H7 (cell line): ENCODE results near the gene PHIP. TPM values are rescaled to one million over a fixed set of nuclear protein-coding genes. Genes with fewer than 3 reads are reported as not detected.
A peak's percentile ranks its signal among the peaks of the same experiment; 100 is the strongest.
"Not testable (repeated sequence)": the region's sequence is repeated elsewhere in the genome, so short reads cannot be mapped to it uniquely, and the experiment has no call there.

ENCODE experiments used
- DNase-seq: peaks from one replicate; pipeline ENCODE4 v3.0.0; 2012
- H3K27me3 ChIP-seq: 2 replicates; pipeline ENCODE4 v1.6.0; 2011; ENCODE audit warnings: mild to moderate bottlenecking, low read length; ENCODE audit not compliant: control insufficient read depth, insufficient read depth
- H3K36me3 ChIP-seq: replicated peaks from 2 replicates; pipeline ENCODE4 v1.5.1; 2011; ENCODE audit warnings: low read length; ENCODE audit not compliant: control insufficient read depth, insufficient read depth
- H3K4me3 ChIP-seq: 2 replicates; pipeline ENCODE4 v1.5.1; 2011; ENCODE audit warnings: low read depth, mild to moderate bottlenecking, control low read depth, low read length, moderate library complexity; ENCODE audit not compliant: insufficient read depth
- total RNA-seq: library from RNA; depleted of rRNA; stranded (reverse); fragments of >200 nt; shearing (Covaris generic); gene quantifications from 2 replicates; pipeline ENCODE4 v1.2.3, GENCODE V29; 2014; rRNA removed

The PHIP gene
- total RNA-seq, result 24.4 and 39.5 TPM in 2 replicates

GRCh38 chr6:79078075-79078969 lies at the start of gene PHIP:
PHIP (minus strand) TSS chr6:79078254; CDS start chr6:79078068, 186 bp downstream.
- Histone ChIP-seq H3K27me3 (no peaks in the 10 kb centered on the region), H3K4me3 (peak within 1 kb of the TSS; percentile 89), H3K36me3 (no peaks in the 10 kb centered on the region)
- peak; percentile 83 for DNase-seq

- no peaks in the 10 kb centered on the region for H3K27me3 ChIP-seq
- H3K36me3 ChIP-seq, result no peaks in the 10 kb centered on the region
- peak; percentile 4 for DNase-seq
- no peak overlapping the region for H3K4me3 ChIP-seq
These were observed 49.6 kb upstream of the PHIP start for GRCh38 chr6:79127660-79128059.

GRCh38 chr6:79119217-79119616 lies 41.2 kb upstream of the PHIP start:
- Histone ChIP-seq H3K27me3 (no peaks in the 10 kb centered on the region), H3K4me3 (no peak overlapping the region), H3K36me3 (no peaks in the 10 kb centered on the region)
- DNase-seq, result no peak

GRCh38 chr6:79117752-79118151 lies 39.7 kb upstream of the PHIP start:
- DNase-seq, result no peak
- H3K27me3 ChIP-seq, result no peaks in the 10 kb centered on the region
- H3K36me3 ChIP-seq, result no peaks in the 10 kb centered on the region
- no peak overlapping the region for H3K4me3 ChIP-seq

- Histone ChIP-seq H3K4me3 (no peak overlapping the region), H3K36me3 (no peaks in the 10 kb centered on the region), H3K27me3 (no peaks in the 10 kb centered on the region)
- no peak for DNase-seq
These were observed 37.6 kb upstream of the PHIP start for GRCh38 chr6:79115553-79116182.

- Histone ChIP-seq H3K4me3 (no peak overlapping the region), H3K27me3 (no peaks in the 10 kb centered on the region), H3K36me3 (no peaks in the 10 kb centered on the region)
- DNase-seq, result no peak
These were observed 33.5 kb upstream of the PHIP start for GRCh38 chr6:79111549-79111948.

- H3K4me3 ChIP-seq, result no peak overlapping the region
- no peak for DNase-seq
- H3K36me3 ChIP-seq, result no peaks in the 10 kb centered on the region
- no peaks in the 10 kb centered on the region for H3K27me3 ChIP-seq
These were observed 23.1 kb upstream of the PHIP start for GRCh38 chr6:79101164-79101563.

- Histone ChIP-seq H3K4me3 (no peak overlapping the region), H3K27me3 (no peaks in the 10 kb centered on the region), H3K36me3 (no peaks in the 10 kb centered on the region)
- DNase-seq, result no peak
These were observed 22.2 kb upstream of the PHIP start for GRCh38 chr6:79100304-79100703.

GRCh38 chr6:79094938-79095337 lies 16.9 kb upstream of the PHIP start:
- Histone ChIP-seq H3K27me3 (no peaks in the 10 kb centered on the region), H3K36me3 (no peaks in the 10 kb centered on the region), H3K4me3 (no peak overlapping the region)
- DNase-seq, result no peak

GRCh38 chr6:79091801-79092200 lies 13.7 kb upstream of the PHIP start:
- H3K27me3 ChIP-seq, H3K4me3 ChIP-seq, H3K36me3 ChIP-seq: not testable (repeated sequence)
- peak; percentile 6 for DNase-seq

- DNase-seq, result no peak
- no peaks in the 10 kb centered on the region for H3K27me3 ChIP-seq
These were observed 11.7 kb upstream of the PHIP start for GRCh38 chr6:79089552-79090404.

GRCh38 chr6:79084693-79085092 lies 6.6 kb upstream of the PHIP start:
- DNase-seq, result no peak
- H3K4me3 ChIP-seq, result no peak overlapping the region
- no peaks in the 10 kb centered on the region for H3K36me3 ChIP-seq
- no peaks in the 10 kb centered on the region for H3K27me3 ChIP-seq

More at GRCh38 chr6:79089552-79090404, 11.7 kb upstream of the PHIP start:
- Histone ChIP-seq H3K36me3 (no peaks in the 10 kb centered on the region), H3K4me3 (no peak overlapping the region)

GRCh38 chr6:79082304-79082703 lies 4.2 kb upstream of the PHIP start:
- H3K36me3 ChIP-seq, result no peaks in the 10 kb centered on the region
- no peaks in the 10 kb centered on the region for H3K27me3 ChIP-seq
- DNase-seq, result peak; percentile 7
- no peak overlapping the region for H3K4me3 ChIP-seq

GRCh38 chr6:79081663-79082062 lies 3.6 kb upstream of the PHIP start:
- Histone ChIP-seq H3K4me3 (no peak overlapping the region), H3K27me3 (no peaks in the 10 kb centered on the region), H3K36me3 (no peaks in the 10 kb centered on the region)
- no peak for DNase-seq
